Measurements from ENCODE around the gene LILRB1. TPM values are rescaled to one million over a fixed set of nuclear protein-coding genes. Genes with fewer than 3 reads are reported as not detected.

Gene LILRB1
- total and polyA plus RNA-seq, 2 donors (not counting 1 experiment from before 2014, with no cell fraction given): not detected

- H3K27ac ChIP-seq (ENCODE audit: insufficient read depth, low read length): no peak overlapping the region
- H3K27me3 ChIP-seq (ENCODE audit: control insufficient read depth, insufficient read depth, low read length): no peaks in the 10 kb centered on the region
- no peaks in the 10 kb centered on the region for H4K20me1 ChIP-seq (ENCODE audit: control insufficient read depth, extremely low read depth, insufficient read depth, low read length)
- H3K4me2 ChIP-seq (ENCODE audit: extremely low read depth, insufficient read depth, low read length): no peak overlapping the region
- H3K9me3 ChIP-seq (ENCODE audit: control insufficient read depth, insufficient read depth, low read depth, low read length): no peaks in the 10 kb centered on the region
- H3K4me1 ChIP-seq (ENCODE audit: control insufficient read depth, extremely low read depth, insufficient read depth, low read length): no peaks in the 10 kb centered on the region
- no peak overlapping the region for H3K4me3 ChIP-seq (replicated peaks in 1 of 4; ENCODE audit: control extremely low read depth in 1 of 4, insufficient read depth in 1 of 4, low read depth in 3 of 4, low read length in 4 of 4)
- no peak overlapping the region for H3K9ac ChIP-seq (ENCODE audit: insufficient read depth, low read length)
- H3K36me3 ChIP-seq (ENCODE audit: control insufficient read depth, insufficient read depth, low read length): no peaks in the 10 kb centered on the region
- H2AFZ ChIP-seq (ENCODE audit: low read length): no peak overlapping the region
- no peak for DNase-seq (ENCODE audit: low read depth in 2 of 2)
- no peaks in the 10 kb centered on the region for H3K79me2 ChIP-seq (ENCODE audit: control insufficient read depth, insufficient read depth, low read length)
- no peak for TF ChIP-seq EZH2 (IDR thresholded peaks at IDR 0.05; ENCODE audit: low read length, missing control alignments)
Measured at GRCh38 chr19:54659300-54659699, 29.0 kb downstream of the LILRB1 start.

- Histone ChIP-seq H3K4me1 (ENCODE audit: control insufficient read depth, extremely low read depth, insufficient read depth, low read length) (no peaks in the 10 kb centered on the region), H3K36me3 (ENCODE audit: control insufficient read depth, insufficient read depth, low read length) (no peaks in the 10 kb centered on the region), H4K20me1 (ENCODE audit: control insufficient read depth, extremely low read depth, insufficient read depth, low read length) (no peaks in the 10 kb centered on the region), H3K27me3 (ENCODE audit: control insufficient read depth, insufficient read depth, low read length) (no peaks in the 10 kb centered on the region), H3K9ac (ENCODE audit: insufficient read depth, low read length) (no peak overlapping the region), H3K9me3 (ENCODE audit: control insufficient read depth, insufficient read depth, low read depth, low read length) (no peaks in the 10 kb centered on the region), H3K4me2 (ENCODE audit: extremely low read depth, insufficient read depth, low read length) (no peak overlapping the region), H3K27ac (ENCODE audit: insufficient read depth, low read length) (no peak overlapping the region), H3K79me2 (ENCODE audit: control insufficient read depth, insufficient read depth, low read length) (no peaks in the 10 kb centered on the region), H3K4me3 (replicated peaks in 1 of 4; ENCODE audit: control extremely low read depth in 1 of 4, insufficient read depth in 1 of 4, low read depth in 3 of 4, low read length in 4 of 4) (no peak overlapping the region), H2AFZ (ENCODE audit: low read length) (no peak overlapping the region)
- DNase-seq (ENCODE audit: low read depth in 2 of 2): no peak
- TF ChIP-seq CTCF (conservative IDR thresholded peaks at IDR 0.05 in 1 of 2, IDR thresholded peaks at IDR 0.05 in 1 of 2; ENCODE audit: low read depth in 1 of 2, low read length in 2 of 2) (no peak), EZH2 (IDR thresholded peaks at IDR 0.05; ENCODE audit: low read length, missing control alignments) (no peak)
Measured at GRCh38 chr19:54660306-54660705, 30.0 kb downstream of the LILRB1 start.

GRCh38 chr19:54660964-54661363, 30.7 kb downstream of the LILRB1 start:
- H3K36me3 ChIP-seq (ENCODE audit: control insufficient read depth, insufficient read depth, low read length): no peaks in the 10 kb centered on the region
- no peak overlapping the region for H3K4me2 ChIP-seq (ENCODE audit: extremely low read depth, insufficient read depth, low read length)
- H2AFZ ChIP-seq (ENCODE audit: low read length): no peak overlapping the region
- H3K4me1 ChIP-seq (ENCODE audit: control insufficient read depth, extremely low read depth, insufficient read depth, low read length): no peaks in the 10 kb centered on the region
- H3K27ac ChIP-seq (ENCODE audit: insufficient read depth, low read length): no peak overlapping the region
- no peaks in the 10 kb centered on the region for H3K27me3 ChIP-seq (ENCODE audit: control insufficient read depth, insufficient read depth, low read length)
- no peaks in the 10 kb centered on the region for H3K79me2 ChIP-seq (ENCODE audit: control insufficient read depth, insufficient read depth, low read length)
- no peak overlapping the region for H3K4me3 ChIP-seq (replicated peaks in 1 of 4; ENCODE audit: control extremely low read depth in 1 of 4, insufficient read depth in 1 of 4, low read depth in 3 of 4, low read length in 4 of 4)
- no peak for DNase-seq (ENCODE audit: low read depth in 2 of 2)
- TF ChIP-seq EZH2 (IDR thresholded peaks at IDR 0.05; ENCODE audit: low read length, missing control alignments): no peak
- TF ChIP-seq CTCF (conservative IDR thresholded peaks at IDR 0.05 in 1 of 2, IDR thresholded peaks at IDR 0.05 in 1 of 2; ENCODE audit: low read depth in 1 of 2, low read length in 2 of 2): no peak
- H4K20me1 ChIP-seq (ENCODE audit: control insufficient read depth, extremely low read depth, insufficient read depth, low read length): no peaks in the 10 kb centered on the region
- no peak overlapping the region for H3K9ac ChIP-seq (ENCODE audit: insufficient read depth, low read length)
- no peaks in the 10 kb centered on the region for H3K9me3 ChIP-seq (ENCODE audit: control insufficient read depth, insufficient read depth, low read depth, low read length)
